K562 (cell line): Measurements from ENCODE around the gene PSMD2. TPM values are rescaled to one million over a fixed set of nuclear protein-coding genes. Genes with fewer than 3 reads are reported as not detected.

Source experiments
- ATAC-seq: fragments of 200-7000 bp; cut with Tn5 transposase; 3 replicates; pipeline ENCODE4 v1.9.1; 2020; ENCODE audit warnings: moderate library complexity
- BruUV-seq: library from RNA; stranded (reverse); fragments of 400-500 nt; replicated peaks from 2 replicates; lab custom pipeline; 2021; lab: Mats Ljungman, UMichigan
- CTCF ChIA-PET: fragments of 300-600 bp; formaldehyde crosslinking; extraction: SDS; loops from one replicate; lab custom pipeline; 2021; ENCODE audit warnings: low intra/inter-chr PET ratio; lab: Yijun Ruan, JAX
- POLR2A ChIA-PET: fragments of 300-600, 350-650 bp; sonication (Branson Sonifier 250); formaldehyde crosslinking; extraction: SDS; loops from one replicate; lab custom pipeline; 2021; ENCODE audit warnings: antibody characterized with exemption, inconsistent platforms; lab: Yijun Ruan, JAX
- DNase-seq, 4 experiments: peaks; one replicate each; pipeline versions ENCODE4 v3.0.0 to v3.0.0-alpha.2; 2011 to 2018; ENCODE audit warnings: low spot score in 3 of 4, mixed read lengths in 3 of 4; ENCODE audit errors: extremely low read depth in 1 of 4
- FAIRE-seq: peaks from 2 replicates; lab custom pipeline; 2011; peaks lifted over from hg19 to GRCh38; lab: Jason Lieb, UNC
- H2AFZ ChIP-seq: 2 replicates; pipeline ENCODE4 v1.6.0; 2011; ENCODE audit warnings: low read depth, low read length, control low read depth, inconsistent platforms
- H3K27ac ChIP-seq: fragments of 200-600 bp; 3 replicates; pipeline ENCODE4 v1.8.0; 2011; ENCODE audit warnings: low read depth, mild to moderate bottlenecking, control low read depth, inconsistent platforms, low read length, moderate library complexity, mixed read lengths; ENCODE audit errors: extremely low read depth
- H3K27me3 ChIP-seq, 2 experiments: fragments of 300-600 bp in 1 of 2; 2 replicates in 1 of 2; 3 replicates in 1 of 2; pipeline versions ENCODE4 v1.6.0 to v1.8.0; 2011; ENCODE audit warnings: inconsistent platforms in 2 of 2, low read length in 2 of 2, mild to moderate bottlenecking in 1 of 2, mixed read lengths in 1 of 2, moderate library complexity in 1 of 2; ENCODE audit not compliant: control insufficient read depth in 2 of 2, insufficient read depth in 2 of 2
- H3K36me3 ChIP-seq: fragments of 300-600 bp; 3 replicates; pipeline ENCODE4 v1.8.0; 2011; ENCODE audit warnings: mild to moderate bottlenecking, low read length, inconsistent platforms; ENCODE audit not compliant: control insufficient read depth, insufficient read depth
- H3K4me1 ChIP-seq, 2 experiments: fragments of 200-600 bp in 1 of 2; replicated peaks in 1 of 2; 2 replicates in 1 of 2; 3 replicates in 1 of 2; pipeline versions ENCODE4 v1.5.1 to v1.8.0; 2011; ENCODE audit warnings: inconsistent platforms in 2 of 2, low read length in 2 of 2, mild to moderate bottlenecking in 1 of 2, mixed read lengths in 1 of 2, moderate library complexity in 1 of 2; ENCODE audit not compliant: control insufficient read depth in 2 of 2, insufficient read depth in 2 of 2
- H3K4me2 ChIP-seq: 2 replicates; pipeline ENCODE4 v1.6.1; 2011; ENCODE audit warnings: low read length, control low read depth, inconsistent platforms, mixed read lengths; ENCODE audit not compliant: insufficient read depth
- H3K4me3 ChIP-seq: fragments of 200-600 bp; sonication (generic), shearing (Covaris generic); 2 replicates; pipeline ENCODE4 v1.5.1; 2016; ENCODE audit warnings: control low read depth, inconsistent platforms
- H3K79me2 ChIP-seq: fragments of 200-600 bp; 3 replicates; pipeline ENCODE4 v1.8.0; 2011; ENCODE audit warnings: low read length, inconsistent platforms; ENCODE audit not compliant: control insufficient read depth, insufficient read depth
- H3K9ac ChIP-seq, 2 experiments: 2 replicates each; pipeline versions ENCODE4 v1.6.0 to v1.6.1; 2011; ENCODE audit warnings: low read depth in 2 of 2, low read length in 2 of 2, control low read depth in 1 of 2, inconsistent platforms in 1 of 2, mild to moderate bottlenecking in 1 of 2, mixed read lengths in 1 of 2; ENCODE audit not compliant: insufficient read depth in 1 of 2
- H3K9me1 ChIP-seq: one replicate; pipeline ENCODE4 v1.6.0; 2011; ENCODE audit warnings: inconsistent platforms, mild to moderate bottlenecking, low read length, moderate library complexity; ENCODE audit not compliant: control insufficient read depth, insufficient read depth
- H3K9me3 ChIP-seq: replicated peaks from 2 replicates; pipeline ENCODE4 v1.5.1; 2011; ENCODE audit warnings: low read depth, low read length, inconsistent platforms; ENCODE audit not compliant: control insufficient read depth, insufficient read depth
- H4K20me1 ChIP-seq: replicated peaks from 2 replicates; pipeline ENCODE4 v1.6.1; 2011; ENCODE audit warnings: low read length, inconsistent platforms, mixed read lengths; ENCODE audit not compliant: control insufficient read depth, insufficient read depth
- ADNP ChIP-seq: fragments of 200-800 bp; sonication (Bioruptor generic); IDR thresholded peaks from 2 replicates; pipeline ENCODE4 v1.6.1; 2016; ENCODE audit warnings: missing genetic modification characterization, missing compliant biosample characterization
- CHD1 ChIP-seq: fragments of 200-600 bp; sonication (generic); IDR thresholded peaks from one replicate; pipeline ENCODE4 v1.6.1; 2012; ENCODE audit warnings: mild to moderate bottlenecking, moderate library complexity, low read length, inconsistent platforms
- TCFL5 ChIP-seq: fragments of 250-450 bp; sonication (Bioruptor Pico); conservative IDR thresholded peaks from 2 replicates; pipeline ENCODE4 v1.6.1; 2021; ENCODE audit warnings: mild to moderate bottlenecking, moderate library complexity, matching md5 sums
- ZMIZ1 ChIP-seq, 2 experiments: fragments of 150-350 bp in 1 of 2; IDR thresholded peaks; 2 replicates each; pipeline ENCODE4 v1.6.1; 2012 to 2016; ENCODE audit warnings: low read depth in 2 of 2, low read length in 2 of 2, mild to moderate bottlenecking in 1 of 2, moderate library complexity in 1 of 2
- ZNF518B ChIP-seq: fragments of 250-450 bp; sonication (Bioruptor Pico); IDR thresholded peaks from 2 replicates; pipeline ENCODE4 v1.5.0; 2021; ENCODE audit warnings: mild to moderate bottlenecking, moderate library complexity
- ZNF764 ChIP-seq: fragments of 250-450 bp; sonication (Bioruptor Pico); IDR thresholded peaks from 2 replicates; pipeline ENCODE4 v1.4.0; 2020; ENCODE audit warnings: low read depth, mild to moderate bottlenecking, moderate library complexity
- ZNF778 ChIP-seq: fragments of 450-650 bp; formaldehyde crosslinking; IDR thresholded peaks from 2 replicates; pipeline ENCODE4 v1.4.0; 2020; ENCODE audit warnings: mild to moderate bottlenecking, moderate library complexity
- WGBS: fragments of 100-300 bp; shearing (Covaris generic); methylation state at CpG from one replicate; pipeline ENCODE4 v1.1.6; 2016; ENCODE audit warnings: low coverage, mixed read lengths; ENCODE audit not compliant: insufficient coverage; ENCODE audit errors: missing lambda C conversion rate; 5-methylcytosine and 5-hydroxymethylcytosine counted together
- in situ Hi-C: fragments of 300-500 bp; cut with MboI; formaldehyde crosslinking; loops from 4 replicates; pipeline ENCODE4 v1.15.0; 2018; ENCODE audit warnings: inconsistent platforms, mixed read lengths
- intact Hi-C: fragments of 100-400 bp; cut with micrococcal nuclease; formaldehyde crosslinking; loops from 2 replicates; pipeline ENCODE4 v1.14.2; 2022
- polyA plus RNA-seq, 8 experiments: library from polyadenylated mRNA; depleted of rRNA in 4 of 8; stranded (reverse) in 5 of 8; unstranded in 3 of 8; fragments of >200 nt; fragmentation: Nextera tagmentation in 2 of 8; fragmentation: Illumina TruSeq in 1 of 8; extraction: Ambion mirVana in 2 of 8; extraction: Trizol in 1 of 8; gene quantifications; 2 replicates each; pipeline versions ENCODE4 v1.2.1 to v1.2.3, GENCODE V29; 2011 to 2014; ENCODE audit warnings: inconsistent platforms in 1 of 8, missing spikeins in 1 of 8
- total RNA-seq, 7 experiments: library from RNA; depleted of rRNA in 6 of 7; stranded (reverse); fragments of >200 nt in 6 of 7; fragmentation: Illumina TruSeq in 2 of 7; extraction: Trizol in 2 of 7; gene quantifications; 2 replicates each; pipeline versions ENCODE4 v1.2.1 to v1.2.3, GENCODE V29; 2011 to 2021; ENCODE audit warnings: low replicate concordance in 1 of 7
- TF ChIP-seq, protein P1 (sequence below): fragments of 250-450 bp; sonication (Bioruptor Pico); IDR thresholded peaks from 2 replicates; pipeline ENCODE4 v1.5.0; 2021
- TF ChIP-seq, protein P2 (sequence below), 3 experiments: fragments of 200-800 bp in 1 of 3; sonication (Bioruptor generic) in 1 of 3; sonication (generic) in 1 of 3; formaldehyde crosslinking in 1 of 3; IDR thresholded peaks; 2 replicates each; pipeline versions ENCODE4 v1.6.1 to v1.8.0; 2016 to 2022; ENCODE audit warnings: mild to moderate bottlenecking in 2 of 3, missing compliant biosample characterization in 2 of 3, missing genetic modification characterization in 2 of 3, missing genetic modification reagents in 1 of 3
- TF ChIP-seq, protein P3 (sequence below): sonication (generic); formaldehyde crosslinking; IDR thresholded peaks from 2 replicates; pipeline ENCODE4 v1.8.0; 2022; ENCODE audit warnings: missing genetic modification reagents, mild to moderate bottlenecking, moderate library complexity, borderline replicate concordance

Gene PSMD2
- total and polyA plus RNA-seq, 9 of the 15 experiments (the other 6 are each of a cell fraction or from before 2014, with no cell fraction given): 152 to 484 (median 295) TPM

- CTCF ChIA-PET: no interaction called here
- Histone ChIP-seq H2AFZ (no peak overlapping the region), H4K20me1 (no peaks in the 10 kb centered on the region), H3K27ac (no peak overlapping the region), H3K4me1 (peaks cover 25 to 69% of the 10 kb centered on the region in 2 experiments; a peak in 4 of 5 replicates), H3K9me1 (peaks cover 5% of the 10 kb centered on the region), H3K79me2 (peaks cover 6% of the 10 kb centered on the region; the same call in 2 of the 3 replicates), H3K9ac (peak overlapping the region in 1 of 2 experiments; percentile 60; a peak in 2 of 4 replicates), H3K4me2 (no peak overlapping the region), H3K4me3 (no peak overlapping the region), H3K9me3 (no peaks in the 10 kb centered on the region), H3K36me3 (peaks cover 86% of the 10 kb centered on the region; the same call in 2 of the 3 replicates), H3K27me3 (no peaks in the 10 kb centered on the region)
- intact Hi-C loops: no loop called here
- FAIRE-seq: no peak
- DNase-seq: no peak
- POLR2A ChIA-PET: interaction anchor here (0.6 to 1.2 kb wide), 3 partner anchors 9 to 1469 kb away, joined by 3 to 4 read pairs (median 4); no protein-coding TSS in a partner anchor
- ATAC-seq: no peak; the same call in 2 of the 3 replicates
- WGBS: 91% methylated on average over 5 of the region's 8 CpGs
- BruUV-seq: no TSS peak
- in situ Hi-C loops: no loop called here
- TF ChIP-seq, protein P1, sequence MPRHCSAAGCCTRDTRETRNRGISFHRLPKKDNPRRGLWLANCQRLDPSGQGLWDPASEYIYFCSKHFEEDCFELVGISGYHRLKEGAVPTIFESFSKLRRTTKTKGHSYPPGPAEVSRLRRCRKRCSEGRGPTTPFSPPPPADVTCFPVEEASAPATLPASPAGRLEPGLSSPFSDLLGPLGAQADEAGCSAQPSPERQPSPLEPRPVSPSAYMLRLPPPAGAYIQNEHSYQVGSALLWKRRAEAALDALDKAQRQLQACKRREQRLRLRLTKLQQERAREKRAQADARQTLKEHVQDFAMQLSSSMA (CRISPR knock-in tag): no peak
- TF ChIP-seq ADNP (tag) (no peak), CHD1 (no peak), ZNF764 (no peak), TCFL5 (no peak), ZNF518B (no peak), ZMIZ1 (IDR thresholded peaks at IDR 0.05; ENCODE audit: low read depth in 2 of 2, low read length in 2 of 2) (no peak), ZNF778 (CRISPR knock-in tag) (no peak)
- TF ChIP-seq, protein P2, sequence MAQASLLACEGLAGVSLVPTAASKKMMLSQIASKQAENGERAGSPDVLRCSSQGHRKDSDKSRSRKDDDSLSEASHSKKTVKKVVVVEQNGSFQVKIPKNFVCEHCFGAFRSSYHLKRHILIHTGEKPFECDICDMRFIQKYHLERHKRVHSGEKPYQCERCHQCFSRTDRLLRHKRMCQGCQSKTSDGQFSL (CRISPR knock-in tag; IDR thresholded peaks at IDR 0.05): 0 out of 2 replicates have a peak, but pooled peaks have one; percentile 58
- TF ChIP-seq, protein P2 (tag; IDR thresholded peaks at IDR 0.05): no peak
- TF ChIP-seq, protein P3, sequence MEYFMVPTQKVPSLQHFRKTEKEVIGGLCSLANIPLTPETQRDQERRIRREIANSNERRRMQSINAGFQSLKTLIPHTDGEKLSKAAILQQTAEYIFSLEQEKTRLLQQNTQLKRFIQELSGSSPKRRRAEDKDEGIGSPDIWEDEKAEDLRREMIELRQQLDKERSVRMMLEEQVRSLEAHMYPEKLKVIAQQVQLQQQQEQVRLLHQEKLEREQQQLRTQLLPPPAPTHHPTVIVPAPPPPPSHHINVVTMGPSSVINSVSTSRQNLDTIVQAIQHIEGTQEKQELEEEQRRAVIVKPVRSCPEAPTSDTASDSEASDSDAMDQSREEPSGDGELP (CRISPR knock-in tag): peak; percentile 18; the same call in 1 of the 2 replicates
These were observed 55.7 kb downstream of the PSMD2 start for GRCh38 chr3:184354754-184355153.
